Heart left ventricle (tissue), 16 donors: ENCODE results near the gene CNTNAP5. TPM values are rescaled to one million over a fixed set of nuclear protein-coding genes. Genes with fewer than 3 reads are reported as not detected.

Source experiments
- ATAC-seq, 4 donors: fragments of 200-7000 bp; cut with Tn5 transposase; one replicate each; pipeline ENCODE4 v1.9.1; 2020 to 2022; ENCODE audit warnings: moderate library complexity in 4 of 4, mild to moderate bottlenecking in 3 of 4, moderate number of reproducible peaks in 1 of 4
- DNase-seq, 5 donors: peaks; one replicate each; pipeline ENCODE4 v3.0.0-alpha.2; 2020
- H3K27ac ChIP-seq, 12 donors: fragments of 200-600 bp; sonication (generic) in 4 of 12; one replicate each; pipeline versions ENCODE4 v1.5.0 to v1.8.0; 2016 to 2022; ENCODE audit warnings: mild to moderate bottlenecking in 2 of 12
- H3K27me3 ChIP-seq, 9 donors: fragments of 200-600 bp; sonication (generic) in 2 of 9; one replicate each; pipeline versions ENCODE4 v1.5.1 to v1.8.0; 2016 to 2022; ENCODE audit warnings: mild to moderate bottlenecking in 3 of 9
- H3K36me3 ChIP-seq, 9 donors: fragments of 200-600 bp; sonication (generic) in 2 of 9; one replicate each; pipeline versions ENCODE4 v1.5.0 to v1.8.0; 2018 to 2022; ENCODE audit warnings: mild to moderate bottlenecking in 2 of 9
- H3K4me1 ChIP-seq, 12 donors: fragments of 200-600 bp; sonication (generic) in 4 of 12; one replicate each; pipeline versions ENCODE4 v1.5.0 to v1.8.0; 2016 to 2022; ENCODE audit warnings: mild to moderate bottlenecking in 3 of 12
- H3K4me3 ChIP-seq, 12 donors: fragments of 200-600 bp; sonication (generic) in 4 of 12; one replicate each; pipeline versions ENCODE4 v1.5.0 to v1.8.0; 2017 to 2022; ENCODE audit warnings: mild to moderate bottlenecking in 9 of 12, moderate library complexity in 4 of 12
- H3K9me3 ChIP-seq, 12 donors: fragments of 200-600 bp; sonication (generic) in 4 of 12; one replicate each; pipeline versions ENCODE4 v1.5.0 to v1.8.0; 2016 to 2022; ENCODE audit warnings: mild to moderate bottlenecking in 1 of 12
- CTCF ChIP-seq, 12 donors: fragments of 200-600 bp; sonication (generic) in 4 of 12; IDR thresholded peaks; one replicate each; pipeline versions ENCODE4 v1.5.0 to v1.8.0; 2018 to 2022; ENCODE audit warnings: antibody characterized with exemption in 12 of 12, mild to moderate bottlenecking in 5 of 12
- POLR2A ChIP-seq, 2 donors: fragments of 450-650 bp; IDR thresholded peaks; one replicate each; pipeline ENCODE4 v1.6.1; 2017; ENCODE audit warnings: antibody characterized with exemption in 2 of 2, mild to moderate bottlenecking in 2 of 2, moderate library complexity in 2 of 2
- WGBS, 4 donors: extraction: QIAGEN DNeasy Blood & Tissue Kit in 2 of 4; methylation state at CpG; one replicate each; pipeline versions ENCODE4 v1.1.5 to v1.1.7; 2013 to 2018; 5-methylcytosine and 5-hydroxymethylcytosine counted together
- intact Hi-C, 10 donors: fragments of 100-400 bp; cut with DNase I; formaldehyde crosslinking; loops; one replicate each; pipeline versions ENCODE4 v1.11.1 to v1.14.2; 2022
- polyA plus RNA-seq, 2 donors: library from polyadenylated mRNA; stranded (reverse); fragments of 200-250 nt; gene quantifications; one replicate each; pipeline ENCODE4 v1.2.3, GENCODE V29; 2013
- total RNA-seq, 9 donors: library from RNA; depleted of rRNA in 2 of 9; stranded (reverse); fragments of >200 nt in 2 of 9; fragmentation: NEBNext Ultra II Directional in 3 of 9; extraction: Animal tissue kit (Norgen Biotek cat#: 25700) in 3 of 9; gene quantifications; one replicate each; pipeline versions ENCODE4 v1.1.0 to v1.2.4, GENCODE V29; 2016 to 2023
- donor health status: ischemic (EF 13 %, LVEDD 7.1; RV severe dilation, severe dysfunction).
- donor health status: healthy with polysubstance abuse.
- donor health status: DM: no; HTN: yes; CAD: no.
- donor health status: DM: no; HTN: no; CAD: no.
- donor health status: ischemic (EF 25% LVEDD 6.9; RV normal size, moderate dysfunction).
- donor health status: ischemic (EF 25% LVEDD 5.7; RV mildly dilated, moderate dysfunction).
- donor health status: healthy.
- donor health status: DM: yes; HTN: yes; CAD: no.
- donor health status: ischemic (EF 35%, LVEDD 5.7; RV mildly dilated, moderate dysfunction).
- donor health status: nonischemic (EF 11% LVEDD 7.7; RV severe dilation, severe dysfunction).
- donor health status: DM: yes; HTN: yes; CAD: no.
- donor health status: PGD.
- donor health status: ischemic (EF 29% LVEDD 5.4; RV normal size, mild dysfunction).
- donor health status: nonischemic (EF 23%, LVEDD 6.1; RV moderate dilation, normal function).

CNTNAP5 gene
- total and polyA plus RNA-seq, 11 donors, result not detected

DNA sequence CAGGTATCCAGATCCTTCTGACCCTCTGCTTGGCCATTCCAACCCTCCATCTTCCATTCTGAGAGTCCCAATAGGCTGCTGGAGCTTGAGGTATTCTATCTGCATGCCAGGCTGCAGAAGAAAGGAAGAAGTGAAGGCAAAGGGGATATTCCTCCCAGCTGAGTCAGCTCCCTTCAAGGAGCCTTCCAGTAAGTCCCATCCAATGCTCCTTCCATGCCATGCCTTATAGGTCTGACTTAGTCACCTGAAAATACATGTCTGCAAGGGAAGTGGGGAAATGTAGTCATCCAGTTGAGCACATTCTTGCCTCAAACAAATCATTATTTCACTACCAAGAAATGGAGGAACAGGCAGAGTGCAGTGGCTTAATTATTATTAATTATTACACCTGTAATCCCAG, 464.6 kb downstream of the CNTNAP5 start:
- H3K9me3 ChIP-seq, result no peaks in the 10 kb centered on the region
- TF ChIP-seq POLR2A (IDR thresholded peaks at IDR 0.05) (no peak), CTCF (IDR thresholded peaks at IDR 0.05) (no peak)
- DNase-seq, result no peak
- no peaks in the 10 kb centered on the region for H3K36me3 ChIP-seq
- intact Hi-C loops, result no loop called here
- no peak overlapping the region for H3K27ac ChIP-seq
- no peak overlapping the region for H3K4me3 ChIP-seq
- H3K27me3 ChIP-seq, result no peaks in the 10 kb centered on the region
- no peak for ATAC-seq
- no peaks in the 10 kb centered on the region for H3K4me1 ChIP-seq

DNA sequence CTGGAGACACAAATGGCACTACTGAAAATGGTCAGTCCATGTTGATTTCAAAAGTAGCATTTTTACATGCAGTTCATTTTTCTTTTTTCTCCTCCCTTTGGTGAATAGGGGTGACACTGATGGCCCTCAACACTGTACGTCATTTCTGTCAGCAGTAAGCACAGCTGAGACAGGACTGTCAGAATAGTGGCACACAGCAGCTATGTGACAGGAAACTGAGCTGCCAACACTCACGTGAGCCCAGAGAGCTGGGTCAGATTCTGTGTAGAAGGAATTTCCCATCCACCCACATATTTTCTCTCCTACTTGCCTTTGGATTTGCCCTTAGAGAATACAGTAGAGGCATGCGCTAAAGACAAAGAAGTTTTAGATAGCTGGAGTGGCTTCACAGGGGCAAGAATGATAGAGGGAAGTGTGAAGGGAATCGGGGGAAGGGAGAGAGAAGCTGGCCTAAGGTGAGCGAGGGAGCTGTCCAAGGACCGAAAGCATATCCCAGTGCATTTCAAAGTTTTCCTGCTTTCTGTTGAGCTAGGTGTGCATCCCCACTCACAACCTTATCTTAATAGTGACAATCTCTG, 476.6 kb downstream of the CNTNAP5 start:
- WGBS, 4 donors, result 39 to 53% (median 46%) methylated on average over 6 of the region's 6 CpGs
- H3K9me3 ChIP-seq, result no peaks in the 10 kb centered on the region
- H3K36me3 ChIP-seq, result no peaks in the 10 kb centered on the region
- no peak overlapping the region for H3K27ac ChIP-seq
- DNase-seq, result no peak
- no peaks in the 10 kb centered on the region for H3K27me3 ChIP-seq
- peak in 3 of 4 donors; percentile 55 to 70 (median 69) for ATAC-seq
- intact Hi-C loops, result no loop called here
- no peak overlapping the region for H3K4me3 ChIP-seq
- H3K4me1 ChIP-seq, result peaks cover 0 to 7% (median 0%) of the 10 kb centered on the region in 12 donors
- TF ChIP-seq CTCF (IDR thresholded peaks at IDR 0.05) (no peak), POLR2A (IDR thresholded peaks at IDR 0.05) (no peak)

- no peak overlapping the region for H3K4me3 ChIP-seq
- DNase-seq (no peak), ATAC-seq (no peak)
- H3K4me1 ChIP-seq, result no peaks in the 10 kb centered on the region
- WGBS, 4 donors, result 74 to 91% (median 84%) methylated on average over 1 of the region's 1 CpG
- H3K27me3 ChIP-seq, result no peaks in the 10 kb centered on the region
- intact Hi-C loops, result no loop called here
- H3K9me3 ChIP-seq, result no peaks in the 10 kb centered on the region
- H3K36me3 ChIP-seq, result no peaks in the 10 kb centered on the region
- no peak for TF ChIP-seq POLR2A (IDR thresholded peaks at IDR 0.05)
- TF ChIP-seq CTCF (IDR thresholded peaks at IDR 0.05), result no peak
- H3K27ac ChIP-seq, result no peak overlapping the region
These were observed 489.1 kb downstream of the CNTNAP5 start for GRCh38 chr2:124514236-124514635.

GRCh38 chr2:124520953-124521352, 495.9 kb downstream of the CNTNAP5 start:
- TF ChIP-seq CTCF (IDR thresholded peaks at IDR 0.05) (no peak), POLR2A (IDR thresholded peaks at IDR 0.05) (no peak)
- WGBS, 4 donors, result 81 to 88% (median 85%) methylated on average over 2 of the region's 2 CpGs
- no peaks in the 10 kb centered on the region for H3K9me3 ChIP-seq
- no peak overlapping the region for H3K4me3 ChIP-seq
- DNase-seq (no peak), ATAC-seq (no peak)
- H3K27ac ChIP-seq, result no peak overlapping the region
- no peaks in the 10 kb centered on the region for H3K36me3 ChIP-seq
- no peaks in the 10 kb centered on the region for H3K27me3 ChIP-seq
- peaks cover 0 to 11% (median 0%) of the 10 kb centered on the region in 12 donors for H3K4me1 ChIP-seq
- intact Hi-C loops, result no loop called here
